Spleen (tissue), 11 donors: ENCODE data around the gene EHMT1. TPM values are rescaled to one million over a fixed set of nuclear protein-coding genes. Genes with fewer than 3 reads are reported as not detected.

ENCODE experiments used
- DNase-seq: peaks from one replicate; pipeline ENCODE4 v3.0.0-alpha.2; 2020
- H3K27ac ChIP-seq, 8 donors: fragments of 200-600 bp; sonication (generic) in 7 of 8; 1 replicate in 4 of 8; 2 replicates in 4 of 8; pipeline versions ENCODE4 v1.5.0 to v1.8.0; 2016 to 2021; ENCODE audit warnings: inconsistent platforms in 4 of 8, mild to moderate bottlenecking in 4 of 8, moderate library complexity in 1 of 8
- H3K27me3 ChIP-seq, 7 donors: fragments of 200-600 bp; sonication (generic) in 6 of 7; replicated peaks in 1 of 7; 1 replicate in 4 of 7; 2 replicates in 3 of 7; pipeline versions ENCODE4 v1.5.0 to v1.8.0; 2016 to 2021; ENCODE audit warnings: inconsistent platforms in 3 of 7, mild to moderate bottlenecking in 1 of 7
- H3K36me3 ChIP-seq, 6 donors: fragments of 200-600 bp; sonication (generic) in 5 of 6; 1 replicate in 4 of 6; 2 replicates in 2 of 6; pipeline versions ENCODE4 v1.5.0 to v1.8.0; 2016 to 2021; ENCODE audit warnings: inconsistent platforms in 2 of 6
- H3K4me1 ChIP-seq, 6 donors: fragments of 200-600 bp; sonication (generic) in 5 of 6; 1 replicate in 3 of 6; 2 replicates in 3 of 6; pipeline versions ENCODE4 v1.5.0 to v1.8.0; 2016 to 2021; ENCODE audit warnings: inconsistent platforms in 3 of 6
- H3K4me3 ChIP-seq, 8 donors: fragments of 200-600 bp; sonication (generic) in 7 of 8; 1 replicate in 4 of 8; 2 replicates in 4 of 8; pipeline versions ENCODE4 v1.5.0 to v1.8.0; 2016 to 2021; ENCODE audit warnings: inconsistent platforms in 4 of 8, mild to moderate bottlenecking in 4 of 8, moderate library complexity in 2 of 8
- H3K9me3 ChIP-seq, 8 donors: fragments of 200-600 bp; sonication (generic) in 7 of 8; 1 replicate in 4 of 8; 2 replicates in 4 of 8; pipeline versions ENCODE4 v1.5.0 to v1.8.0; 2016 to 2021; ENCODE audit warnings: inconsistent platforms in 4 of 8
- POLR2A ChIP-seq, 3 donors: fragments of 450-650 bp; IDR thresholded peaks; one replicate each; pipeline ENCODE4 v1.5.1; 2017; ENCODE audit warnings: antibody characterized with exemption in 3 of 3, mild to moderate bottlenecking in 1 of 3
- POLR2AphosphoS5 ChIP-seq, 3 donors: sonication (generic); formaldehyde crosslinking; IDR thresholded peaks; one replicate each; pipeline ENCODE4 v1.5.1; 2017; ENCODE audit warnings: antibody characterized with exemption in 3 of 3
- WGBS, 5 donors: extraction: QIAGEN DNeasy Blood & Tissue Kit in 3 of 5; methylation state at CpG; one replicate each; pipeline versions ENCODE4 v1.1.5 to v1.1.7; 2013 to 2018; 5-methylcytosine and 5-hydroxymethylcytosine counted together
- intact Hi-C: fragments of 100-400 bp; cut with DNase I; formaldehyde crosslinking; loops from one replicate; pipeline ENCODE4 v1.15.0; 2023; ENCODE audit warnings: low total_unique reads
- polyA plus RNA-seq, 3 donors: library from polyadenylated mRNA; stranded (reverse); fragments of 200-250 nt; gene quantifications; one replicate each; pipeline ENCODE4 v1.2.1, GENCODE V29; 2013
- total RNA-seq, 7 donors: library from RNA; depleted of rRNA in 3 of 7; stranded (reverse); fragments of >200 nt in 3 of 7; fragmentation: NEBNext Ultra II Directional in 4 of 7; extraction: Animal tissue kit (Norgen Biotek cat#: 25700) in 4 of 7; gene quantifications; one replicate each; pipeline versions ENCODE4 v1.1.0 to v1.2.1, GENCODE V29; 2016 to 2021
- TF ChIP-seq, protein P1 (sequence below), 11 experiments: fragments of 200-600 bp in 7 of 11; fragments of 450-650 bp in 4 of 11; sonication (generic) in 4 of 11; IDR thresholded peaks in 8 of 11; conservative IDR thresholded peaks in 3 of 11; 1 replicate in 7 of 11; 2 replicates in 4 of 11; pipeline versions ENCODE4 v1.4.0 to v1.8.0; 2016 to 2021; ENCODE audit warnings: antibody characterized with exemption in 11 of 11, inconsistent platforms in 4 of 11, mild to moderate bottlenecking in 1 of 11
- donor health status: healthy with polysubstance abuse.
- donor health status: DM: no; HTN: no; CAD: no; lungs with moderate emphysema.
- donor health status: DM: no; HTN: no; CAD: no.
- donor health status: Bipolar disorder and iron deficiency.
- donor health status: healthy.
- donor health status: DM: no; HTN: no; CAD: no.
- donor health status: DM: yes; HTN: yes; CAD: no.

The EHMT1 gene
- total and polyA plus RNA-seq, 10 donors, result 35.5 to 163 (median 122) TPM

DNA sequence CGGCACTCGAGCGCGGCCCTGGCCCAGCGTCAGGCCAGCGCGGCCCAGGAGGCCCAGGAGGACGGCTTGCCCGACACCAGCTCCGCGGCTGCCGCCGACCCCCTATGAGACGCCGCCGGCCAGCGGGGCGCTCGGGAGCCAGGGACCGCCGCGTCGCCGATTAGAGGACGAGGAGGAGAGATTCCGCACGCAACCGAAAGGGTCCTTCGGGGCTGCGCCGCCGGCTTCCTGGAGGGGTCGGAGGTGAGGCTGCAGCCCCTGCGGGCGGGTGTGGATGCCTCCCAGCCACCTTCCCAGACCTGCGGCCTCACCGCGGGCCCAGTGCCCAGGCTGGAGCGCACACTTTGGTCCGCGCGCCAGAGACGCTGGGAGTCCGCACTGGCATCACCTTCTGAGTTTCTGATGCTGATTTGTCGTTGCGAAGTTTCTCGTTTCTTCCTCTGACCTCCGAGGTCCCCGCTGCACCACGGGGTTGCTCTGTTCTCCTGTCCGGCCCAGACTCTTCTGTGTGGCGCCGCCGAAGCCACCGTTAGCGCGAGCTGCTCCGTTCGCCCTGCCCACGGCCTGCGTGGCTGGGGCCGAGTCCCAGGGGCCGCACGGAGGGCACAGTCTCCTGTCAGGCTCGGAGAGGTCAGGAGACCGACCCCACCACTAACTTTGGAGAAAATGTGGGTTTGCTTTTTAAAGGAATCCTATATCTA is 216.2 kb downstream of the EHMT1 start:
- WGBS, 5 donors, result 96 to 98% (median 98%) methylated on average over 39 to 66 of the region's 66 CpGs
- Histone ChIP-seq H3K4me1 (no peaks in the 10 kb centered on the region), H3K27ac (no peak overlapping the region), H3K4me3 (no peak overlapping the region), H3K36me3 (peaks cover 2 to 87% (median 67%) of the 10 kb centered on the region in 6 donors), H3K27me3 (no peaks in the 10 kb centered on the region), H3K9me3 (peaks cover 0 to 21% (median 12%) of the 10 kb centered on the region in 8 donors)
- intact Hi-C loops, result no loop called here
- TF ChIP-seq POLR2AphosphoS5 (IDR thresholded peaks at IDR 0.05) (peak in 1 of 3 donors; percentile 42), POLR2A (IDR thresholded peaks at IDR 0.05) (no peak)
- TF ChIP-seq, protein P1, sequence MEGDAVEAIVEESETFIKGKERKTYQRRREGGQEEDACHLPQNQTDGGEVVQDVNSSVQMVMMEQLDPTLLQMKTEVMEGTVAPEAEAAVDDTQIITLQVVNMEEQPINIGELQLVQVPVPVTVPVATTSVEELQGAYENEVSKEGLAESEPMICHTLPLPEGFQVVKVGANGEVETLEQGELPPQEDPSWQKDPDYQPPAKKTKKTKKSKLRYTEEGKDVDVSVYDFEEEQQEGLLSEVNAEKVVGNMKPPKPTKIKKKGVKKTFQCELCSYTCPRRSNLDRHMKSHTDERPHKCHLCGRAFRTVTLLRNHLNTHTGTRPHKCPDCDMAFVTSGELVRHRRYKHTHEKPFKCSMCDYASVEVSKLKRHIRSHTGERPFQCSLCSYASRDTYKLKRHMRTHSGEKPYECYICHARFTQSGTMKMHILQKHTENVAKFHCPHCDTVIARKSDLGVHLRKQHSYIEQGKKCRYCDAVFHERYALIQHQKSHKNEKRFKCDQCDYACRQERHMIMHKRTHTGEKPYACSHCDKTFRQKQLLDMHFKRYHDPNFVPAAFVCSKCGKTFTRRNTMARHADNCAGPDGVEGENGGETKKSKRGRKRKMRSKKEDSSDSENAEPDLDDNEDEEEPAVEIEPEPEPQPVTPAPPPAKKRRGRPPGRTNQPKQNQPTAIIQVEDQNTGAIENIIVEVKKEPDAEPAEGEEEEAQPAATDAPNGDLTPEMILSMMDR (IDR thresholded peaks at IDR 0.05 in 8 of 11, conservative IDR thresholded peaks at IDR 0.05 in 3 of 11), result no peak
- no peak for DNase-seq

DNA sequence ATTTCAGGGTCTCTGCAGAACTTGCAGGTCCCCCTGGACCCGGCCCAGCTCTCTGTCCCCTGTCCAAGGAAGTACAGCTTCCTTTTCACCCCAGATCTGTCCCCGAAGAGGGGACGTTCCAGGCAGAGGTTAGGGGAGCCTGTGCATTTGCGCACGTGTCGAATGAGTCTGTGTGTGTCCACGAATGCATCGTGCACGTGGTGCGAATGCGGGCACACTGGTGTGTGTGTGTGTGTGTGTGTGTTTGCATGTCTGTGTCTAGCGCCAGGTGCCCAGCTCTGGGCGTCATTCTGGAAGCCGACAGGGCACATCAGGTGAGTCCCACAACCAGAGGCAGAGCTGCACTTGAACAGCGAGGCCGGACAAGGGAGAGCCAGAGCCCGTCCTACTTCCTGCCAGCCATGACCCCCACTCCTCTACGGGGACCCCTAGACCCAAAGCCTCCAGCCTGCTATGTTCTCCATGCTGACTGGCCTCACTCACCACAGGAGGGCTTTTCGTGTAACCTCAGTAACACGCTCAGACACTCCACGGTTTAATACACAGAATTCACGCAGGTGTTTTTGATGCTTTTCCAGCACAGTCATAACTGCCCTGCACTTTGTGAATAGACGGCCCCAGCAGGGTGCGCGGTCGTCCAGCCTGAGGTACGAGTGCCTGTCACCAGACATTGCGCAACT is 217.5 kb downstream of the EHMT1 start:
- H3K27me3 ChIP-seq, result no peaks in the 10 kb centered on the region
- H3K9me3 ChIP-seq, result peaks cover 0 to 29% (median 16%) of the 10 kb centered on the region in 8 donors
- H3K4me3 ChIP-seq, result no peak overlapping the region
- no peak overlapping the region for H3K27ac ChIP-seq
- no peak for DNase-seq
- no peaks in the 10 kb centered on the region for H3K4me1 ChIP-seq
- 89 to 93% (median 91%) methylated on average over 27 to 28 of the region's 28 CpGs for WGBS, 5 donors
- TF ChIP-seq POLR2AphosphoS5 (IDR thresholded peaks at IDR 0.05), result no peak
- TF ChIP-seq, protein P1 (IDR thresholded peaks at IDR 0.05 in 8 of 11, conservative IDR thresholded peaks at IDR 0.05 in 3 of 11), result no peak
- no peak for TF ChIP-seq POLR2A (IDR thresholded peaks at IDR 0.05)
- intact Hi-C loops, result no loop called here
- peaks cover 2 to 74% (median 59%) of the 10 kb centered on the region in 6 donors for H3K36me3 ChIP-seq

DNA sequence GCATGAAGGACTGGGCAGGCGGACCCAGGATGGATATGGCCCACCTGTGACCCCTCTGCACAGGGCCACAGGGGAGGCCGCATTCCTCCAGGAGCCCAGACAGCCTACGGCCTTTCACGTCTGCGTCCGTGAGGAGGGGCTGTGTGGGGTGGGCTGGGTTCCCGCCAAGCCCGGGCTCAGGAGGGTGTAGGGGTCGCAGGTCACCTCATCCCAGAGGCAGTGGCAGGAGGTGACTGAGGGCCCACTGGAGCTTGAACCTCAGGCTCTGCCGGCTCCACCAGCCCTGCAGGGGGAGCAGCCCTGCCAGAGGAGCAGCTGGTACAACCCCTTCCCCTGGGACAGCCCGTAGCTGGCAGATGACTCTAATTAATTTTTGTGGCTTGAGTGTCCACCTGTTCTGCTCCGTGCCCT is 218.0 kb downstream of the EHMT1 start:
- Histone ChIP-seq H3K27ac (no peak overlapping the region), H3K4me3 (no peak overlapping the region), H3K27me3 (no peaks in the 10 kb centered on the region), H3K9me3 (peaks cover 0 to 29% (median 16%) of the 10 kb centered on the region in 8 donors), H3K4me1 (no peaks in the 10 kb centered on the region), H3K36me3 (peaks cover 2 to 69% (median 57%) of the 10 kb centered on the region in 6 donors)
- TF ChIP-seq, protein P1 (IDR thresholded peaks at IDR 0.05 in 8 of 11, conservative IDR thresholded peaks at IDR 0.05 in 3 of 11), result no peak
- TF ChIP-seq POLR2A (IDR thresholded peaks at IDR 0.05) (no peak), POLR2AphosphoS5 (IDR thresholded peaks at IDR 0.05) (no peak)
- no peak for DNase-seq
- intact Hi-C loops, result no loop called here
- WGBS, 5 donors, result 82 to 86% (median 82%) methylated on average over 10 to 12 of the region's 12 CpGs
